ES-I3 (cell line): ENCODE measurements around the gene OPN5.
"Not testable (repeated sequence)": the region's sequence is repeated elsewhere in the genome, so short reads cannot be mapped to it uniquely, and the experiment has no call there.

ENCODE experiments used
- H3K36me3 ChIP-seq: 2 replicates; pipeline ENCODE4 v1.6.1; 2013; ENCODE audit warnings: mild to moderate bottlenecking, low read length, control low read depth, moderate library complexity; ENCODE audit not compliant: insufficient read depth
- H3K4me1 ChIP-seq: 2 replicates; pipeline ENCODE4 v1.6.1; 2013; ENCODE audit warnings: mild to moderate bottlenecking, control low read depth, low read length; ENCODE audit not compliant: insufficient read depth
- H3K9ac ChIP-seq: 2 replicates; pipeline ENCODE4 v1.6.1; 2013; ENCODE audit warnings: low read depth, mild to moderate bottlenecking, low read length, moderate library complexity
- H3K9me3 ChIP-seq: 2 replicates; pipeline ENCODE4 v1.6.1; 2013; ENCODE audit warnings: mild to moderate bottlenecking, low read length, moderate library complexity; ENCODE audit not compliant: control insufficient read depth, insufficient read depth

The OPN5 gene, protein sequence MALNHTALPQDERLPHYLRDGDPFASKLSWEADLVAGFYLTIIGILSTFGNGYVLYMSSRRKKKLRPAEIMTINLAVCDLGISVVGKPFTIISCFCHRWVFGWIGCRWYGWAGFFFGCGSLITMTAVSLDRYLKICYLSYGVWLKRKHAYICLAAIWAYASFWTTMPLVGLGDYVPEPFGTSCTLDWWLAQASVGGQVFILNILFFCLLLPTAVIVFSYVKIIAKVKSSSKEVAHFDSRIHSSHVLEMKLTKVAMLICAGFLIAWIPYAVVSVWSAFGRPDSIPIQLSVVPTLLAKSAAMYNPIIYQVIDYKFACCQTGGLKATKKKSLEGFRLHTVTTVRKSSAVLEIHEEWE

GRCh38 chr6:47781732-47782131, at the start of gene OPN5:
OPN5 (plus strand) TSS chr6:47782032; CDS start chr6:47782067, 35 bp downstream.
- Histone ChIP-seq H3K9me3 (no peaks in the 10 kb centered on the region), H3K4me1 (peaks cover 5% of the 10 kb centered on the region; the same call in 1 of the 2 replicates), H3K36me3 (no peaks in the 10 kb centered on the region), H3K9ac (no peak within 1 kb of the TSS)

- H3K9me3 ChIP-seq: no peaks in the 10 kb centered on the region
- no peak overlapping the region for H3K9ac ChIP-seq
- H3K4me1 ChIP-seq: peaks cover 39% of the 10 kb centered on the region
- no peaks in the 10 kb centered on the region for H3K36me3 ChIP-seq
These were observed 47.8 kb upstream of the OPN5 start for GRCh38 chr6:47733879-47734558.

DNA sequence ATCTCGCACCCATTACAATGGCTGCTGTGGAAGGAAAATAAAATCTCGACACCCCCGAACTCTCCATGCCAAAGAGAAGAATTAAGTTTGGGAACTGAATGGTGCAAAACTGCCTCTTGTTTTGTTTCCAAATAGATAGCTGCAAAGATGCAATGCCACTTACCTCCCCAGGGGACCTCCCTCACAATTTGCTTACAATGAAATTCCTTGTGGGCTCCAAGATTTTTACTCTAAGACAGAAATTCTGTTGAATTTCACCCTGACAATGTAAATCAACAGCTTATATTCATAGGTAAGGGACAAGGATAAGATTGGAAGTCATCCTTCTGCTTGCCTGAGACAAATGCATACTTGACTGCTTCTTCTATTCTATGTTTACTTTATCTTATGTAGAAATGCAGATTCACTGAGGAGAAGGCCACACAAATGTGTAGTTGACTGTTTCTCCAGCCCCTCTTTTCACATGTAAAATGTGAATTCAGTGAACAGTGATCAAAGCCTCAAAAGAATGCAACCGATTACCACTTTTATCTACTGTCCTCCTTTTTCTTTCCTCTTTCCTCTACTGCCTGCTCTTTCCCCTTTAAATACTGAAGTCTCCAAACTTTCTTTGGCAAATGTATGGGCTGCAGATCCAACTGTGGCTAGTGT, 46.9 kb upstream of the OPN5 start:
- H3K9me3 ChIP-seq: no peaks in the 10 kb centered on the region

GRCh38 chr6:47736083-47736700, 45.6 kb upstream of the OPN5 start:
- peaks cover 47% of the 10 kb centered on the region for H3K4me1 ChIP-seq
- H3K36me3 ChIP-seq: no peaks in the 10 kb centered on the region
- no peaks in the 10 kb centered on the region for H3K9me3 ChIP-seq
- no peak overlapping the region for H3K9ac ChIP-seq

More for the DNA sequence above, 46.9 kb upstream of the OPN5 start:
- no peak overlapping the region for H3K9ac ChIP-seq
- peaks cover 39% of the 10 kb centered on the region for H3K4me1 ChIP-seq
- H3K36me3 ChIP-seq: no peaks in the 10 kb centered on the region

DNA sequence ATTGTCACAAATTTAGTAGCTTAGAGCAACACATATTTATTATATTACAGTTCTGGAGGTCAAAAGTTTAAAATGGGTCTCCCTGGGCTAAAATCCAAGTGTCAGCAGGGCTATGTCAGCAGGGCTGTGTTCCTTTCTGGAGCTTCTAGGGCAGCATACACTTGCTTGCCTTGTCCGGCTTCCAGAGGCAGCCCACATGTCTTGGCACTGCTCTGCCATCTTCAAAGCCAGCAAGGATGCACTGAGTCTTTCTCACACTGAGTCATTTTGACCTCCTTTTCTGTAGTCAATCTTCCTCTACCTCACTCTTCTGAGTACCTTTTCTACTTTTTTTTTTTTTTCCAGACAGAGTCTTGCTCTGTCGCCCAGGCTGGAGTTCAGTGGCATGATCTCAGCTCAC, 44.4 kb upstream of the OPN5 start:
- Histone ChIP-seq H3K4me1 (peaks cover 47% of the 10 kb centered on the region), H3K36me3 (no peaks in the 10 kb centered on the region), H3K9me3 (no peaks in the 10 kb centered on the region), H3K9ac (no peak overlapping the region)

DNA sequence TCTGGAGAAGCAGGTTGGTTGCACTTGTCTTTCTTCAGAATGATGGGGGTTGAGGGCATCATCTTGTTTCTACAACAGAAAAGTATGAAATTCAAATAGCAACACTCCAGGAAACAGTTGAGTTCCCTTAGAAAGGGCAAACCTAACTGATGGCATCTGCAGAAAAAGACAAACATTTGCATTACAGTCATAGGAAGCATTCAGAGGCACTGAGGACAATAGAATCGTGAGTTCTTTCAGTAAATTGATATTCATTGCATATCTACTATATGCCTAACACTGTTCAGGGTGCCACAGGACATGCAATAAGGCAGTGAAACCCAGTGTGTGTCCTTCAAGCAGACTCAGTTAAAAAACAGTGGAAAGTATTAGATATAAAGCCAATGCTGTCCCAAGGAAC, 41.1 kb upstream of the OPN5 start:
- Histone ChIP-seq H3K9me3 (no peaks in the 10 kb centered on the region), H3K4me1 (peaks cover 25% of the 10 kb centered on the region), H3K9ac (no peak overlapping the region), H3K36me3 (no peaks in the 10 kb centered on the region)

- no peak overlapping the region for H3K9ac ChIP-seq
- no peaks in the 10 kb centered on the region for H3K36me3 ChIP-seq
- peaks cover 14% of the 10 kb centered on the region; the same call in 1 of the 2 replicates for H3K4me1 ChIP-seq
- H3K9me3 ChIP-seq: no peaks in the 10 kb centered on the region
These were observed 40.0 kb upstream of the OPN5 start for GRCh38 chr6:47741807-47742206.

GRCh38 chr6:47743744-47744143, 38.1 kb upstream of the OPN5 start:
- Histone ChIP-seq H3K9me3 (no peaks in the 10 kb centered on the region), H3K9ac (no peak overlapping the region), H3K36me3 (no peaks in the 10 kb centered on the region), H3K4me1 (peaks cover 8% of the 10 kb centered on the region; the same call in 1 of the 2 replicates)

DNA sequence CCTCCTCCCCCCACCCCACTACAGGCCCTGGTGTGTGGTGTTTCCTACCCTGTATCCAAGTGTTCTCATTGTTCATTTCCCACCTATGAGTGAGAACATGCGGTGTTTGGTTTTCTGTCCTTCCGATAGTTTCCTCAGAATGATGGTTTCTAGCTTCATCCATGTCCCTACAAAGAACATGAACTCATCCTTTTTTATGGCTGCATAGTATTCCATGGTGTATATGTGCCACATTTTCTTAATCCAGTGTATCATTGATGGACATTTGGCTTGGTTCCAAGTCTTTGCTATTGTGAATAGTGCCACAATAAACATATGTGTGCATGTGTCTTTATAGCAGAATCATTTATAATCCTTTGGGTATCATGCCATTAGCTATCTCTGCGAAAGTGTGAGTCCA, 36.6 kb upstream of the OPN5 start:
- H3K36me3 ChIP-seq, H3K4me1 ChIP-seq, H3K9ac ChIP-seq, H3K9me3 ChIP-seq: not testable (repeated sequence)

DNA sequence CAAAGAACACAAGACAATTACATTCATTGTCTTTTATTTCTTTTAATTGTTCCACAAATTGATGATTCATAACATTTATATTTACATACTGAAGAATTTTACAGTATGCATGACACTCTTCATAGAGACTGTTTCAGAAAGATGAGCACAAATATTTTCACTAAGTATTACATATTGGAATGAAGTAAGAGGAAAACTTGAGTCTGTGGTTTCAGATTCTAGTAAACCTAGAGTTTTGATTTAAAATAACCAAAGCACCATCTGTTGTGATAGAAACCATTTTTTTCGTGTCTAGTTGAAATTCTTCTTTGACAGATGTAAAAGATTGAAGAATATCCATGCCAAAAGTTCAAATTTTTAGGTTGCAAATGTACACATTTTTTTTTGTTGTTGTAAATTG, 32.1 kb upstream of the OPN5 start:
- Histone ChIP-seq H3K36me3 (no peaks in the 10 kb centered on the region), H3K9ac (no peak overlapping the region), H3K9me3 (0 out of 2 replicates have a peak, but pooled peaks cover 2% of the 10 kb centered on the region), H3K4me1 (no peaks in the 10 kb centered on the region)

- Histone ChIP-seq H3K9me3 (0 out of 2 replicates have a peak, but pooled peaks cover 2% of the 10 kb centered on the region), H3K4me1 (no peaks in the 10 kb centered on the region), H3K9ac (no peak overlapping the region), H3K36me3 (no peaks in the 10 kb centered on the region)
These were observed 29.0 kb upstream of the OPN5 start for GRCh38 chr6:47752801-47753200.

GRCh38 chr6:47759364-47759763, 22.5 kb upstream of the OPN5 start:
- Histone ChIP-seq H3K9me3 (0 out of 2 replicates have a peak, but pooled peaks cover 2% of the 10 kb centered on the region), H3K4me1 (no peaks in the 10 kb centered on the region), H3K36me3 (no peaks in the 10 kb centered on the region), H3K9ac (no peak overlapping the region)

GRCh38 chr6:47762502-47762901, 19.3 kb upstream of the OPN5 start:
- Histone ChIP-seq H3K9me3 (0 out of 2 replicates have a peak, but pooled peaks cover 3% of the 10 kb centered on the region), H3K4me1 (no peaks in the 10 kb centered on the region), H3K9ac (no peak overlapping the region), H3K36me3 (no peaks in the 10 kb centered on the region)

GRCh38 chr6:47766445-47766844, 15.4 kb upstream of the OPN5 start:
- Histone ChIP-seq H3K9me3 (0 out of 2 replicates have a peak, but pooled peaks cover 3% of the 10 kb centered on the region), H3K4me1 (no peaks in the 10 kb centered on the region), H3K9ac (no peak overlapping the region), H3K36me3 (no peaks in the 10 kb centered on the region)
